ENCODE results near the gene TELO2.

TELO2 gene

DNA sequence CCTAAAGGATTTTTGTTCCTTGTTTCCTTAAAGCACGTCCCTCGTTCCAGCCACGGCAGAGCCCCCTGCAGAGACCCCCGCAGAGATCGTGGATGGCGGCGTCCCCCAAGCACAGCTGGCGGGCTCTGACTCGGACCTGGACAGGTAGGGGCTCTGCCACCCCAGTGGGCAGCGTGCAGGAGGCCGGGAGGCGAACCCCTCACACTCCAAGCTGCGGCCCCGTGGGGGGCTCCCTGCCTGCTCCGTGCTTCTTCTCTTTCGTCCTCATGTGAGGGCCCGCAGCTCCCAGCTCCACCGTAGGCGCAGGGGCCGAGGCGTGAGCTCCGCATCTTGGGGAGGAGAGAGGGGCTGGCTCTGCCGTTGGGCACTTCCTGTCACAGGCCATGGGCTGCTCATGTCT, 8.5 kb downstream of the TELO2 start:
- ChIA-PET CTCF (no interaction called here), POLR2A (no interaction called here)
- no peak for TF ChIP-seq CTCF (IDR thresholded peaks at IDR 0.05; ENCODE audit: insufficient read depth, low read length, missing control alignments)
- H3K4me3 ChIP-seq (ENCODE audit: low read depth, low read length) = no peak overlapping the region
- no peak for DNase-seq (ENCODE audit: low read depth, low spot score)

GRCh38 chr16:1502092-1503004, 9.2 kb downstream of the TELO2 start:
- ChIA-PET CTCF (interaction anchor here (1.0 kb wide), 1 partner anchor 8 kb away, joined by 5 read pairs; no protein-coding TSS in a partner anchor), POLR2A (no interaction called here)
- TF ChIP-seq CTCF (IDR thresholded peaks at IDR 0.05; ENCODE audit: insufficient read depth, low read length, missing control alignments) = no peak
- no peak overlapping the region for H3K4me3 ChIP-seq (ENCODE audit: low read depth, low read length)
- no peak for DNase-seq (ENCODE audit: low read depth, low spot score)

GRCh38 chr16:1503110-1503955, 10.2 kb downstream of the TELO2 start:
- ChIA-PET POLR2A (no interaction called here), CTCF (interaction anchor here (1.0 kb wide), 1 partner anchor 9 kb away, joined by 5 read pairs; no protein-coding TSS in a partner anchor)
- DNase-seq (ENCODE audit: low read depth, low spot score) = no peak
- no peak overlapping the region for H3K4me3 ChIP-seq (ENCODE audit: low read depth, low read length)
- TF ChIP-seq CTCF (IDR thresholded peaks at IDR 0.05; ENCODE audit: insufficient read depth, low read length, missing control alignments) = no peak

DNA sequence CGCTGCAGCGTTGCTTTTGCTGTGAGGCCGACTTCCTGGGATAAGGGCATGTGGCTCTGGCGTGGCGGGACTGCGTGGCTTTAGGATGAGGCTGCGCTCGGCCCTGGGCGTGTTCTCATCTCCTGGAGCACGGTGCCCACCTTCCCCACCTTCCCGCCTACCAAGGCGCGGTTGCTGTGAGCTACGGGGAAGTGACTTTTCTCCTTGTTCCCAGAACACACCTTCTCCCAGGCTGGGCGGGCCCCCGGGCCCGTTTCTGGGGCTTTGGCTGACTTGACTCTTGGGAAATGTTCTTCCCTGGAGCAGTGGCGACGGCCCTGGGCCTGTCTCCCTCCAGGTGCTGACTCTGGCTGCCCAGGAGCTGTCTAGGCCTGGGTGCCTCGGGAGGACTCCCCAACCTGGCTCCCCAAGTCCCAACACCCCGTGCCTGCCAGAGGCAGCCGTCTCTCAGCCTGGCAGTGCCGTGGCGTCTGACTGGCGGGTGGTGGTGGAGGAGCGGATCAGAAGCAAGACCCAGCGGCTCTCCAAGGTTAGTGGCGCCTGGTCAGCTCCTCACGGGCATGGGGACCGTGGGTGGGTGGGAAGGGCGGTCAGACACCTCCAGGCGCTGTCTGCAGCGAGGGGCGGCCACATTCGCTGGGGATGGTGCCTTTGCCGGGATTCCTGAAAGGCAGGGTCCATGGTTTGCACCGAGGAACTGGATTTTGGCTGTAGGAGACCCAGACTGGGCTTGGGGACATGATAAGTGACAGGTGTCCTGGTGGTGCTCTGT, 12.1 kb downstream of the TELO2 start:
- no peak for DNase-seq (ENCODE audit: low read depth, low spot score)
- POLR2A ChIA-PET = interaction anchor here (0.6 kb wide), 1 partner anchor 12 kb away, joined by 5 read pairs; no protein-coding TSS in a partner anchor
- no peak for TF ChIP-seq CTCF (IDR thresholded peaks at IDR 0.05; ENCODE audit: insufficient read depth, low read length, missing control alignments)
- CTCF ChIA-PET = no interaction called here
- no peak overlapping the region for H3K4me3 ChIP-seq (ENCODE audit: low read depth, low read length)

DNA sequence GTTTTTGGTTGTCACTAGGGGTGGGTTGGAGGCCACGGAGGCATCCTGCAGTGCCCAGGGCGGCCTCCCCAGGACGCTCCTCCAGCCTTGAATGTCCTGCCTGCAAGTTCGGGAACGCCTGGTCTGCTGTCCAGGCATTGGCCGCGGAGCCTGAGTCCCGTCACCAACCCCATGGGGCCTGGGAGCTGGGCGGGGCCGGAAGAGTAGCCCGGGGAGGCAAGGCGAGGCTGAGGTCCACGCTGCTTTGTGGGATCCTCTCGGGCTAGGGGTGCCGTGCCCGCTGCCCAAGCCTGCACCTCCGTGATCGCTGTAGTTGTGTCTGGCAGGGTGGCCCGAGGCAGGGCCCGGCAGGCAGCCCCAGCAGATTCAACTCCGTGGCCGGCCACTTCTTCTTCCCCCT, 12.8 kb downstream of the TELO2 start:
- ChIA-PET CTCF (no interaction called here), POLR2A (no interaction called here)
- no peak for DNase-seq (ENCODE audit: low read depth, low spot score)
- no peak for TF ChIP-seq CTCF (IDR thresholded peaks at IDR 0.05; ENCODE audit: insufficient read depth, low read length, missing control alignments)
- no peak overlapping the region for H3K4me3 ChIP-seq (ENCODE audit: low read depth, low read length)

All from AG04449 (cell line).